ENCODE measurements around the gene RNF112.

Gene RNF112

DNA sequence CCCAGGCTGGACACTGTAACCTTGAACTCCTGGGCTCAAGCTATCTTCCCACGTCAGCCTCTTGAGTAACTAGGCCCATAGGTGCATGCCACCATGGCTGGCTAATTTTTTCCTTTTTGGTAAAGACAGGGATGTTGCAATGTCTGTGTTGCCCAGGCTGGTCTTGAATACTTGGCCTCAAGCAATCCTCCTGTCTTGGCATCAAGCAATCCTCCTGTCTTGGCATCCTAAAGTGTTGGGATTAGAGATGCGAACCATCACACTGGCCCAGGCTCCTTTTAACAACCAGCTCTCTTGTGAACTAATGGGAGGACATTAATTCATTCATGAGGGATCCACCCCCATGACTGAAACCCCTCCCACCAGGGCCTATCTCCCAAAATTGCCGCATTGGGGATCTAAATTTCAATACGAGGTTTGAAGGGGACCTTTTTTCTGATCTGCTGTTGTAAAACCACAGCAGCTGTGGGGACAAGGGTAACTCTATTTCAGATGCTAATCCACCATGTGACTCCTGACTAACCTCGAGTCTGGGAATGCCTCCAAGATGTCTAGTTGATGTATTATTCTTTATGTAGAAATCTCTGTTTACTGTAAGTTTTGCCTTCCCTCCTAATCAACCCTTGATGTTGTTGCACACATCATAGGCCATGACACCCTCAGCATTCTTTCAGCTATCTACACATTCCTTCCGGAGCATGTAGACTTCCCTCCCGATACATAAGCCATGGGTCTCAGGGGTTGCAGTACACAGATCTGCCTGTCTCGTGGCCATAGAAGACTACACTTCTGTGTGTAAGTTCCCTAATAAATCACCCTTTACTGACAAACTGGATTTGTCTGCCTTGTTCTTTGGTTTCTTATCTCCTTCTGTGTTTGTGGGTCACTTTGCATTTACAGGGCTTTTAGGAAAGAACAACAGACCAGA lies 37.6 kb downstream of the RNF112 start:
- no peaks in the 10 kb centered on the region for H3K36me3 ChIP-seq (ENCODE audit: insufficient read depth, low read length)
- no peaks in the 10 kb centered on the region for H4K20me1 ChIP-seq (ENCODE audit: insufficient read depth, low read length, poor library complexity, severe bottlenecking)
- H3K9me3 ChIP-seq (ENCODE audit: insufficient read depth, low read depth, low read length): no peaks in the 10 kb centered on the region
- TF ChIP-seq, protein P1, sequence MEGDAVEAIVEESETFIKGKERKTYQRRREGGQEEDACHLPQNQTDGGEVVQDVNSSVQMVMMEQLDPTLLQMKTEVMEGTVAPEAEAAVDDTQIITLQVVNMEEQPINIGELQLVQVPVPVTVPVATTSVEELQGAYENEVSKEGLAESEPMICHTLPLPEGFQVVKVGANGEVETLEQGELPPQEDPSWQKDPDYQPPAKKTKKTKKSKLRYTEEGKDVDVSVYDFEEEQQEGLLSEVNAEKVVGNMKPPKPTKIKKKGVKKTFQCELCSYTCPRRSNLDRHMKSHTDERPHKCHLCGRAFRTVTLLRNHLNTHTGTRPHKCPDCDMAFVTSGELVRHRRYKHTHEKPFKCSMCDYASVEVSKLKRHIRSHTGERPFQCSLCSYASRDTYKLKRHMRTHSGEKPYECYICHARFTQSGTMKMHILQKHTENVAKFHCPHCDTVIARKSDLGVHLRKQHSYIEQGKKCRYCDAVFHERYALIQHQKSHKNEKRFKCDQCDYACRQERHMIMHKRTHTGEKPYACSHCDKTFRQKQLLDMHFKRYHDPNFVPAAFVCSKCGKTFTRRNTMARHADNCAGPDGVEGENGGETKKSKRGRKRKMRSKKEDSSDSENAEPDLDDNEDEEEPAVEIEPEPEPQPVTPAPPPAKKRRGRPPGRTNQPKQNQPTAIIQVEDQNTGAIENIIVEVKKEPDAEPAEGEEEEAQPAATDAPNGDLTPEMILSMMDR (conservative IDR thresholded peaks at IDR 0.05; ENCODE audit: low read length): no peak
- no peak for TF ChIP-seq EZH2phosphoT487 (IDR thresholded peaks at IDR 0.05; ENCODE audit: borderline replicate concordance)
- H3K9ac ChIP-seq (ENCODE audit: low read depth, low read length, poor library complexity, severe bottlenecking): no peak overlapping the region
- no peak overlapping the region for H2AFZ ChIP-seq (ENCODE audit: low read length)
- no peak overlapping the region for H3K4me3 ChIP-seq (ENCODE audit: low read length, poor library complexity, severe bottlenecking)
- no peaks in the 10 kb centered on the region for H3K27me3 ChIP-seq (ENCODE audit: insufficient read depth, low read length, poor library complexity, severe bottlenecking)
- H3K9me2 ChIP-seq (replicated peaks; ENCODE audit: low read depth, low read length): no peaks in the 10 kb centered on the region
- no peak overlapping the region for H3K4me2 ChIP-seq (ENCODE audit: low read depth, low read length, poor library complexity, severe bottlenecking)
- no peaks in the 10 kb centered on the region for H3K4me1 ChIP-seq (ENCODE audit: insufficient read depth, low read length, poor library complexity, severe bottlenecking)
- no peaks in the 10 kb centered on the region for H3F3A ChIP-seq (ENCODE audit: low read depth)
- H3K79me2 ChIP-seq (ENCODE audit: insufficient read depth, low read length): no peaks in the 10 kb centered on the region

DNA sequence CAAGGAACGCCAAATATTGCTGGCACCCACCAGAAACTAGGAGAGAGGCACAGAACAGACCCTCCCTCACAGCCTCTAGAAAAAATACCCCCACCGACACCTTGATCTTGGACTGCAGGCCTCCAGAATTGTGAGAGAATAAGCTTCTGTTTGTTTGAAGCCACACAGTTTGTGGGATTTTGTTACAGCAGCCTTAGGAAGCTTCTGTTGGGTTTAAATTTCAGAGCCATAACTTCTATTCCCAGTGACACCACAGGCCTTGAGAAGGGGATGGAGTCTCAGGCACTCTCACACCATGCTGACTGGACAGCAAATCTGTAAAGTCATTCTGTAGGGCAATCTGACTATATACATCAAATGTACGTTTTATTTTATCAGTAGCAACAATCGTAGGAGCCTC lies 38.6 kb downstream of the RNF112 start:
- Histone ChIP-seq H3F3A (ENCODE audit: low read depth) (no peaks in the 10 kb centered on the region), H3K27me3 (ENCODE audit: insufficient read depth, low read length, poor library complexity, severe bottlenecking) (no peaks in the 10 kb centered on the region), H3K36me3 (ENCODE audit: insufficient read depth, low read length) (no peaks in the 10 kb centered on the region), H3K9me3 (ENCODE audit: insufficient read depth, low read depth, low read length) (no peaks in the 10 kb centered on the region), H3K79me2 (ENCODE audit: insufficient read depth, low read length) (no peaks in the 10 kb centered on the region), H3K9me2 (replicated peaks; ENCODE audit: low read depth, low read length) (no peaks in the 10 kb centered on the region), H3K4me1 (ENCODE audit: insufficient read depth, low read length, poor library complexity, severe bottlenecking) (no peaks in the 10 kb centered on the region), H3K4me2 (ENCODE audit: low read depth, low read length, poor library complexity, severe bottlenecking) (no peak overlapping the region), H2AFZ (ENCODE audit: low read length) (no peak overlapping the region), H3K9ac (ENCODE audit: low read depth, low read length, poor library complexity, severe bottlenecking) (no peak overlapping the region), H4K20me1 (ENCODE audit: insufficient read depth, low read length, poor library complexity, severe bottlenecking) (no peaks in the 10 kb centered on the region), H3K4me3 (ENCODE audit: low read length, poor library complexity, severe bottlenecking) (no peak overlapping the region)
- TF ChIP-seq, protein P1 (conservative IDR thresholded peaks at IDR 0.05; ENCODE audit: low read length): no peak
- TF ChIP-seq EZH2phosphoT487 (IDR thresholded peaks at IDR 0.05; ENCODE audit: borderline replicate concordance): no peak

DNA sequence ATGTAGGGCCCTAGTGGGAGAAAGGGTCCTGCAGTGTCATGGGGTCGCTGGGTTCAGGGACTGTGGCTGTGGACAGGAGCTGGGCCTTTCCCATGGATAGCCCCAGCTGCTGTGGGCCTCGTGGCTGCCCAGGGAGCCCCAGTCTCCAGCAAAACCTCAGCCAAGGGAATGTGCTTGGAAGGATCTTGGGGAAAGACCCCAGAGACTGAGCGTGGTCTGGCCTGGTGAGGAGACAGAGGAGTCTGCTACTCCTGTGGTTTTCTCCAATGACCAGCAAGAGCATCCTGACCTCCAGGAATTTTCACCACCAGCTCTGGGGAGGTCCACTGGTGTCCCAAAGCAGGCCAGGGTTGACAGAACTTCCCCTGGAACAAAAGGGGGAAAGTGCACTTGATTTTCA lies 42.3 kb downstream of the RNF112 start:
- Histone ChIP-seq H3K9me2 (replicated peaks; ENCODE audit: low read depth, low read length) (no peaks in the 10 kb centered on the region), H3K36me3 (ENCODE audit: insufficient read depth, low read length) (no peaks in the 10 kb centered on the region), H4K20me1 (ENCODE audit: insufficient read depth, low read length, poor library complexity, severe bottlenecking) (no peaks in the 10 kb centered on the region), H3K79me2 (ENCODE audit: insufficient read depth, low read length) (no peaks in the 10 kb centered on the region), H3K27me3 (ENCODE audit: insufficient read depth, low read length, poor library complexity, severe bottlenecking) (no peaks in the 10 kb centered on the region), H3K9ac (ENCODE audit: low read depth, low read length, poor library complexity, severe bottlenecking) (no peak overlapping the region), H3K4me2 (ENCODE audit: low read depth, low read length, poor library complexity, severe bottlenecking) (no peak overlapping the region), H3K9me3 (ENCODE audit: insufficient read depth, low read depth, low read length) (no peaks in the 10 kb centered on the region), H3K4me1 (ENCODE audit: insufficient read depth, low read length, poor library complexity, severe bottlenecking) (no peaks in the 10 kb centered on the region), H3F3A (ENCODE audit: low read depth) (no peaks in the 10 kb centered on the region), H3K4me3 (ENCODE audit: low read length, poor library complexity, severe bottlenecking) (no peak overlapping the region), H2AFZ (ENCODE audit: low read length) (no peak overlapping the region)
- TF ChIP-seq EZH2phosphoT487 (IDR thresholded peaks at IDR 0.05; ENCODE audit: borderline replicate concordance): no peak
- TF ChIP-seq, protein P1 (conservative IDR thresholded peaks at IDR 0.05; ENCODE audit: low read length): no peak

All from Loucy (cell line).